Right atrium auricular region (tissue), 2 donors: ENCODE results near the gene MGMT. TPM values are rescaled to one million over a fixed set of nuclear protein-coding genes. Genes with fewer than 3 reads are reported as not detected.

ENCODE experiments used
- DNase-seq: peaks from one replicate; pipeline ENCODE4 v3.0.0-alpha.2; 2019; ENCODE audit warnings: low spot score
- H3K27ac ChIP-seq, 2 donors: fragments of 200-600 bp; sonication (generic); 1 replicate in 1 of 2; 2 replicates in 1 of 2; pipeline ENCODE4 v1.5.1; 2016 to 2019
- H3K27me3 ChIP-seq, 2 donors: fragments of 200-600 bp; sonication (generic); one replicate each; pipeline versions ENCODE4 v1.5.1 to v1.6.0; 2017 to 2019
- H3K36me3 ChIP-seq: fragments of 200-600 bp; sonication (generic); one replicate; pipeline ENCODE4 v1.5.1; 2016
- H3K4me1 ChIP-seq, 2 donors: fragments of 200-600 bp; sonication (generic); one replicate each; pipeline versions ENCODE4 v1.5.1 to v1.6.0; 2017 to 2019
- H3K4me3 ChIP-seq, 2 donors: fragments of 200-600 bp; sonication (generic); 1 replicate in 1 of 2; 2 replicates in 1 of 2; pipeline ENCODE4 v1.5.1; 2017 to 2019; ENCODE audit warnings: mild to moderate bottlenecking in 1 of 2, moderate library complexity in 1 of 2
- H3K9me3 ChIP-seq, 2 donors: fragments of 200-600 bp; sonication (generic); one replicate each; pipeline ENCODE4 v1.5.1; 2019
- CTCF ChIP-seq, 2 donors: fragments of 200-600 bp; sonication (generic); IDR thresholded peaks; one replicate each; pipeline ENCODE4 v1.5.1; 2019; ENCODE audit warnings: antibody characterized with exemption in 2 of 2
- total RNA-seq, 2 donors: library from RNA; depleted of rRNA; stranded (reverse); fragments of >200 nt; gene quantifications; one replicate each; pipeline ENCODE4 v1.1.0, GENCODE V29; 2016

The MGMT gene
- total RNA-seq, 2 donors from 2014 or later: 18.2 to 19.2 TPM

GRCh38 chr10:129694691-129695243 is 227.7 kb downstream of the MGMT start:
- H3K9me3 ChIP-seq: no peaks in the 10 kb centered on the region
- no peak overlapping the region for H3K27ac ChIP-seq

GRCh38 chr10:129695671-129696070 is 228.6 kb downstream of the MGMT start:
- peaks cover 0 to 27% of the 10 kb centered on the region in 2 donors for H3K4me1 ChIP-seq
- no peaks in the 10 kb centered on the region for H3K27me3 ChIP-seq
- no peak for TF ChIP-seq CTCF (IDR thresholded peaks at IDR 0.05)
- H3K4me3 ChIP-seq: no peak overlapping the region
- H3K36me3 ChIP-seq: no peaks in the 10 kb centered on the region
- DNase-seq: no peak
- H3K27ac ChIP-seq: no peak overlapping the region
- no peaks in the 10 kb centered on the region for H3K9me3 ChIP-seq

More at GRCh38 chr10:129694691-129695243, 227.7 kb downstream of the MGMT start:
- TF ChIP-seq CTCF (IDR thresholded peaks at IDR 0.05): no peak
- peaks cover 0 to 32% of the 10 kb centered on the region in 2 donors for H3K4me1 ChIP-seq
- no peak overlapping the region for H3K4me3 ChIP-seq
- H3K36me3 ChIP-seq: no peaks in the 10 kb centered on the region
- DNase-seq: peak; percentile 69
- no peaks in the 10 kb centered on the region for H3K27me3 ChIP-seq

GRCh38 chr10:129696636-129697035 is 229.6 kb downstream of the MGMT start:
- no peak overlapping the region for H3K4me3 ChIP-seq
- TF ChIP-seq CTCF (IDR thresholded peaks at IDR 0.05): no peak
- no peaks in the 10 kb centered on the region for H3K27me3 ChIP-seq
- H3K4me1 ChIP-seq: peaks cover 0 to 18% of the 10 kb centered on the region in 2 donors
- no peaks in the 10 kb centered on the region for H3K9me3 ChIP-seq
- no peak overlapping the region for H3K27ac ChIP-seq
- DNase-seq: no peak
- no peaks in the 10 kb centered on the region for H3K36me3 ChIP-seq

GRCh38 chr10:129697463-129698247 is 230.6 kb downstream of the MGMT start:
- Histone ChIP-seq H3K36me3 (no peaks in the 10 kb centered on the region), H3K4me3 (no peak overlapping the region), H3K4me1 (peaks cover 0 to 18% of the 10 kb centered on the region in 2 donors), H3K27me3 (no peaks in the 10 kb centered on the region), H3K27ac (no peak overlapping the region), H3K9me3 (no peaks in the 10 kb centered on the region)
- TF ChIP-seq CTCF (IDR thresholded peaks at IDR 0.05): no peak
- DNase-seq: no peak

- no peak for TF ChIP-seq CTCF (IDR thresholded peaks at IDR 0.05)
- peaks cover 0 to 10% of the 10 kb centered on the region in 2 donors for H3K4me1 ChIP-seq
- no peaks in the 10 kb centered on the region for H3K27me3 ChIP-seq
- H3K27ac ChIP-seq: no peak overlapping the region
- no peaks in the 10 kb centered on the region for H3K36me3 ChIP-seq
- H3K4me3 ChIP-seq: no peak overlapping the region
- no peak for DNase-seq
- no peaks in the 10 kb centered on the region for H3K9me3 ChIP-seq
These were observed 232.8 kb downstream of the MGMT start for GRCh38 chr10:129699722-129700340.
